ENCODE data around the gene TEX19.

The TEX19 gene

GRCh38 chr17:82412535-82413520 is 53.8 kb downstream of the TEX19 start:
- DNase-seq = no peak
